NT2/D1 (cell line): ENCODE data around the gene GAL3ST2.
"Not testable (repeated sequence)": the region's sequence is repeated elsewhere in the genome, so short reads cannot be mapped to it uniquely, and the experiment has no call there.

Experiments used
- DNase-seq: peaks from one replicate; pipeline ENCODE4 v3.0.0-alpha.2; 2011; ENCODE audit warnings: low read depth, low spot score
- H3K27me3 ChIP-seq: 2 replicates; pipeline ENCODE4 v1.6.0; 2011; ENCODE audit warnings: mild to moderate bottlenecking; ENCODE audit not compliant: insufficient read length, insufficient read depth
- H3K36me3 ChIP-seq: 2 replicates; pipeline ENCODE4 v1.6.1; 2011; ENCODE audit warnings: mild to moderate bottlenecking, low read length, mixed read lengths; ENCODE audit not compliant: insufficient read depth, insufficient read length
- H3K4me1 ChIP-seq: 2 replicates; pipeline ENCODE4 v1.5.1; 2011; ENCODE audit not compliant: insufficient read depth, insufficient read length
- H3K4me3 ChIP-seq: 2 replicates; pipeline ENCODE4 v1.5.1; 2011; ENCODE audit warnings: low read depth; ENCODE audit not compliant: insufficient read length
- H3K9ac ChIP-seq: 2 replicates; pipeline ENCODE4 v1.6.0; 2011; ENCODE audit warnings: low read depth; ENCODE audit not compliant: insufficient read length
- H3K9me3 ChIP-seq: 2 replicates; pipeline ENCODE4 v1.5.1; 2011; ENCODE audit warnings: mild to moderate bottlenecking, low read length; ENCODE audit not compliant: insufficient read depth
- SUZ12 ChIP-seq: IDR thresholded peaks from 2 replicates; pipeline ENCODE4 v1.6.1; 2011; ENCODE audit not compliant: insufficient read length, insufficient read depth; ENCODE audit errors: extremely low read depth
- YY1 ChIP-seq: IDR thresholded peaks from 2 replicates; pipeline ENCODE4 v1.6.1; 2011; ENCODE audit not compliant: insufficient read length, insufficient read depth
- ZNF274 ChIP-seq: IDR thresholded peaks from 2 replicates; pipeline ENCODE4 v1.6.1; 2011; ENCODE audit warnings: mild to moderate bottlenecking, low read depth, low read length

Gene GAL3ST2

DNA sequence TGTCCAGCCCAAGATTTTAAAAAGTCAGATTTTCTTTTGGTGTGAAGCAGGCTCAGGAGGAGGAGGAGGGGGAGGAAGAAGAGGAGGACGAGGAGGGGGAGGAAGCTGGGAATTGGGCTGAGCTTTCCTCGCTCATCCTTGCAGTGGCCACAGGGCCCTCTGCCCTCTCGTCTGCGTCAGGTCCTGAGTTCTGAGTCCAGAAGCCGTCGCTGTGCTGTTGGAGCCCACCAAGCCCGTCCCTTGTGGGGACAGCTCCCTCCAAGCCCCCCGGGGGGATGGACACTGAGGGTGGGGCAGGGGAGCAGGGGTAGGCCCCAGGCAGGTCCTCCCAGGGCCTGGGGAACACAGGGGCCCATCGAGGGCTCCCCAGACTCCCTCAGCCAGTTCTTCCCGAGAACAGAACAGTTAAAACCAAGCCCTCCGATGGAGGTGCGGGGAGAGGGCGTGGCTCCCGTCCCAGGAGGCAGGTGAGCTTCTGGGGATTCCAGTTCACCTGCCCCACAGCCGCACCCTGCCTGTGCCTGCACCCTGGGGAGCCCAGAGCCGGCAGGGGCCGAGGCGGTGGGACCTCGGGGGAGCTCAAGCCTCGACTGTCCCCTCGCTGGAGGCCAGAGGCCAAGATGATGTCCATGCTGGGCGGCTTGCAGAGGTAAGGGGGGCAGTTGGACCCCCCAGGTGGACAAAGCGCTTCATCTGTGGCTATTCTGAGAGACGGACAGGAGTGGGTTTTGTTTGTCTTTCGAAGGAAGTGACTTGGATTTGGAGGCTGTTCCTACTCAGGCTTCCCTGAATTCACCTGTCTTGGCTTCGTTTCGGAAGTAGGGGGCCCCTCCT lies at the start of gene GAL3ST2:
Gene GAL3ST2, plus strand, starts transcription at position 487 of the 834 bp plus-strand sequence. Its CDS starts 134 bp downstream, at position 621.
- TF ChIP-seq SUZ12 (no peak), ZNF274 (no peak), YY1 (no peak)
- no peak for DNase-seq
- H3K4me1 ChIP-seq = peaks cover 40% of the 10 kb centered on the region
- peaks cover 11% of the 10 kb centered on the region for H3K9me3 ChIP-seq
- H3K36me3 ChIP-seq = no peaks in the 10 kb centered on the region
- H3K27me3 ChIP-seq = no peaks in the 10 kb centered on the region
- no peak within 1 kb of the TSS for H3K4me3 ChIP-seq
- peak within 1 kb of the TSS; percentile 34 for H3K9ac ChIP-seq

DNA sequence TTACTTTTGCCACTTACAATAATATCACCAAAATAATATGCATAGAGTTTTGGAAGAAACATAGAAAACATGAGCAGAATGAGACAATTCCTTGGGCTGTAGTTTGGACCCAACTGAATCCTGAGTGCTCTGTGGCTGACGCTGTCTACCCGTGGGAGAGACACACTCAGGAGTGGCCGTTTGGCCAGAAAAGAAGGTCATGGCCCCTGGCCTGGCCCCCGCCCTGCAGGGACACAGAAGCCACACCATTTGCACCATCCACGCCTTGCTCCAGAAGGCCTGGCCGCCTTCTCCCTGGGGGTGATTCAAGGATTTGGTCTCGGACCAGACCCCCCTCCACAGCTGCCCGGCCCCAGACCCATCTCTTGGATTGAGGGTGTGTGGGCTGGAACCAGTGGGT lies 48.6 kb upstream of the GAL3ST2 start:
- no peaks in the 10 kb centered on the region for H3K27me3 ChIP-seq
- no peak overlapping the region for H3K9ac ChIP-seq
- DNase-seq = no peak
- H3K9me3 ChIP-seq = peaks cover 7% of the 10 kb centered on the region
- no peak overlapping the region for H3K4me3 ChIP-seq
- H3K4me1 ChIP-seq = no peaks in the 10 kb centered on the region
- H3K36me3 ChIP-seq = peaks cover 53% of the 10 kb centered on the region
- TF ChIP-seq YY1 (no peak), ZNF274 (no peak), SUZ12 (no peak)

DNA sequence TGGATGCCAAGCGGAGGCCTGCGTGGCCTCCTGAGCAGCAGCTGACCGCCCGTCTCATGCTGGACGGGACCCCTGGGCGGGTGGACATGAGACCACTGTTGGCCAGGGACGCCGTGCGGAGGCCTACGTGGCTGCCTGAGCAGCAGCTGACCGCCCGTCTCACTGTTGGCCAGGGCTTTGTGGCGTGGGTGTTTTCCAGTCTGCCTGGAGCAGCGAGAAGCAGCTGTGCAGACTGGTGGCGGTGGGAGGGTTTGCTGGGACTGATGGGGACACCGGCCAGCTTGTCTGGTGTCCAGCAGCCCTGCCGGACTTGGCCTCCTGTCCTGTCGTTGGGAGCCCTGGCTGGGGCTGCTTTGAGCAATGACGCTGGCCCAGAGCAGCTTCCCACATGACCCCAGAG lies 48.0 kb upstream of the GAL3ST2 start:
- Histone ChIP-seq H3K4me1 (peaks cover 3% of the 10 kb centered on the region), H3K36me3 (peaks cover 47% of the 10 kb centered on the region), H3K4me3 (no peak overlapping the region), H3K9ac (no peak overlapping the region), H3K27me3 (peaks cover 5% of the 10 kb centered on the region), H3K9me3 (0 out of 2 replicates have a peak, but pooled peaks cover under 1% of the 10 kb centered on the region)
- no peak for TF ChIP-seq SUZ12
- no peak for TF ChIP-seq ZNF274
- no peak for TF ChIP-seq YY1
- no peak for DNase-seq

DNA sequence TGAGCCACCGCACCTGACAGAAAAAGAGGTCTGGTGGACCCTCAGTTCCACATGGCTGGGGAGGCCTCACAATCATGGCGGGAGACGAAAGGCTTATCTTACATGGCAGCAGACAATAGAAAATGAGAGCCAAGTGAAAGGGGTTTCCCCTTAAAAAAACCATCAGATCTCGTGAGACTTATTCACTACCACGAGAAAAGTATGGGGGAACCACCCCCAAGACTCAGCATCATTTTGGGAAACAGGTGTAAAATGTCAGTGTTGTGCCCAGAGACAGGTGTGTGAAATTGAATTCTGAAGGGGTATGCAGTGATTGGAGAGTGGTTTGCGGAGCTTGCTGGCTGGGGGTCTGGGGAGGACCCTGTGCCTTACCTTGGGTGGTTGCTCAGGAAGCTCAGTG lies 46.8 kb upstream of the GAL3ST2 start:
- Histone ChIP-seq H3K4me3 (no peak overlapping the region), H3K36me3 (peaks cover 35% of the 10 kb centered on the region), H3K9ac (no peak overlapping the region), H3K27me3 (peaks cover 9% of the 10 kb centered on the region), H3K9me3 (no peaks in the 10 kb centered on the region), H3K4me1 (peaks cover 8% of the 10 kb centered on the region)
- TF ChIP-seq SUZ12 = no peak
- TF ChIP-seq YY1 = no peak
- no peak for TF ChIP-seq ZNF274
- no peak for DNase-seq

DNA sequence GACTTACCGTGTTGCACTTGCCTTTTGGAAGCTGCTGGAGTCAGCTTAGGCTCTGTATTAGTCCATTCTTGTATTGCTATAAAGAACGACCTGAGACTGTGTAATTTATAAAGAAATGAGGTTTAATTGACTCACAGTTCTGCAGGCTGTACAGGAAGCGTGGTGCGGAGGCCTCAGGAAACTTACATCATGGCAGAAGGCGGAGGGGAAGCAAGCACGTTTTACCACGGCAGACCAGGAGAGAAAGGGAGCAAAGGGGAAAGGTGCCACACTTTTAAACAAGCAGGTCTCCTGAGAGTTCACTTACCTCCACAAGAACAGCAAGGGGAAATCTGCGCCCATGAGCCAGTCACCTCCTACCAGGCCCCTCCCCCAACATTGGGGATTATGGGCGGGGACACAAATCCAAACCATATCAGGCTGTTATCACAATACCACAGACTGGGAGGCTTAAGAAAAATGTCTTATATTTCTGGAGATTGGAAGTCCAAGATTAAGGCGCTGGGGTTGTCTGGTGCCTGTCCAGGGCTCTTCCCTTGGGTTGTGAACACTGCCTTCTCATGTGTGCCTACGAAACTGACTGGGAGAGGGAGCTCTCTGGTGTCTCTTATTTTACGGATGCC lies 45.8 kb upstream of the GAL3ST2 start:
- Histone ChIP-seq H3K9me3 (no peaks in the 10 kb centered on the region), H3K4me3 (no peak overlapping the region), H3K9ac (no peak overlapping the region), H3K36me3 (peaks cover 26% of the 10 kb centered on the region), H3K4me1 (peaks cover 8% of the 10 kb centered on the region), H3K27me3 (peaks cover 9% of the 10 kb centered on the region)
- TF ChIP-seq YY1 (no peak), SUZ12 (no peak)
- DNase-seq = no peak

DNA sequence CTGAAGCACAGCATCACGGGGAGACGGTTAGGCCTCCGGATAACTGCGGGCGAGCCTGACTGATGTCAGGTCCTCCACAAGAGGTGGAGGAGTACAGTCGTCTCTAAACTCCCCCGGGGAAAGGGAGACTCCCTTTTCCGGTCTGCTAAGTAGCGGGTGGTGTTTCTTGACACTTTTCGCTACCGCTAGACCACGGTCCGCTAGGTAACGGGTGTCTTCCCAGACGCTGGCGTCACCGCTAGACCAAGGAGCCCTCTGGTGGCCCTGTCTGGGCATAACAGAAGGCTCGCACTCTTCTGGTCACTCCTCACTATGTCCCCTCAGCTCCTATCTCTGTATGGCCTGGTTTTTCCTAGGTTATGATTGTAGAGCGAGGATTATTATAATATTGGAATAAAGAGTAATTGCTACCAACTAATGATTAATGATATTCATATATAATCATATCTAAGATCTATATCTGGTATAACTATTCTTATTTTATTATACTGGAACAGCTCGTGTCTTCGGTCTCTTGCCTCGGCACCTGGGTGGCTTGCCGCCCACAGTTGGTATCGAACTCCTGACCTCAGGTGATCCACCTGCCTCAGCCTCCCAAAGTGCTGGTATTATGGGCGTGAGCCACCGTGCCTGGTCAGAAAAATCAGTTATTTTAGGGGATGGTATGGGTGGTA lies 44.0 kb upstream of the GAL3ST2 start:
- H3K9ac ChIP-seq, H3K9me3 ChIP-seq, DNase-seq, H3K4me3 ChIP-seq, H3K27me3 ChIP-seq: not testable (repeated sequence)
- H3K36me3 ChIP-seq = peaks cover 16% of the 10 kb centered on the region
- H3K4me1 ChIP-seq = peaks cover 11% of the 10 kb centered on the region
